PC-9 (cell line): ENCODE results near the gene PHLDB2. TPM values are rescaled to one million over a fixed set of nuclear protein-coding genes. Genes with fewer than 3 reads are reported as not detected.

ENCODE experiments used
- BruUV-seq: library from RNA; stranded (reverse); fragments of 400-500 nt; replicated peaks from 2 replicates; lab custom pipeline; 2021; lab: Mats Ljungman, UMichigan
- CTCF ChIA-PET: fragments of 300-600 bp; sonication (Branson Sonifier 250); formaldehyde crosslinking; loops from one replicate; lab custom pipeline; 2022; ENCODE audit warnings: antibody characterized with exemption; lab: Charles Lee
- POLR2A ChIA-PET: fragments of 300-600 bp; sonication (Branson Sonifier 250); formaldehyde crosslinking; loops from one replicate; lab custom pipeline; 2022; ENCODE audit warnings: antibody characterized with exemption; ENCODE audit not compliant: unreplicated experiment; lab: Charles Lee
- DNase-seq, 2 experiments: peaks; one replicate each; pipeline versions ENCODE4 v3.0.0 to v3.0.0-alpha.2; 2015 to 2022; ENCODE audit warnings: mixed read lengths in 1 of 2
- H2AFZ ChIP-seq: fragments of 200-600 bp; sonication (generic); 2 replicates; pipeline ENCODE4 v1.8.1; 2017; ENCODE audit warnings: antibody characterized with exemption
- H3F3A ChIP-seq: fragments of 200-600 bp; sonication (generic); 2 replicates; pipeline ENCODE4 v1.8.1; 2017; ENCODE audit warnings: antibody characterized with exemption, mild to moderate bottlenecking, low read depth; ENCODE audit not compliant: insufficient read depth
- H3K27ac ChIP-seq: fragments of 200-600 bp; sonication (generic); 2 replicates; pipeline ENCODE4 v1.6.1; 2016; ENCODE audit warnings: mixed run types
- H3K27me3 ChIP-seq: fragments of 200-600 bp; sonication (generic); 2 replicates; pipeline ENCODE4 v1.6.1; 2016; ENCODE audit warnings: low read depth, mixed run types; ENCODE audit not compliant: insufficient read depth
- H3K36me3 ChIP-seq: fragments of 200-600 bp; sonication (generic); 2 replicates; pipeline ENCODE4 v1.6.1; 2016; ENCODE audit warnings: low read depth, mixed run types
- H3K4me1 ChIP-seq: fragments of 200-600 bp; sonication (generic); replicated peaks from 2 replicates; pipeline ENCODE4 v1.6.1; 2016; ENCODE audit warnings: mixed run types; ENCODE audit not compliant: insufficient read depth
- H3K4me2 ChIP-seq: fragments of 200-600 bp; sonication (generic); 2 replicates; pipeline ENCODE4 v1.6.1; 2017; ENCODE audit warnings: mixed run types
- H3K4me3 ChIP-seq: fragments of 200-600 bp; sonication (generic); 2 replicates; pipeline ENCODE4 v1.6.1; 2016; ENCODE audit warnings: mixed run types
- H3K79me2 ChIP-seq: fragments of 200-600 bp; sonication (generic); 2 replicates; pipeline ENCODE4 v1.6.1; 2017; ENCODE audit warnings: low read depth, mixed run types
- H3K9me2 ChIP-seq: fragments of 200-600 bp; sonication (generic); 2 replicates; pipeline ENCODE4 v1.8.1; 2017; ENCODE audit warnings: mild to moderate bottlenecking; ENCODE audit not compliant: insufficient read depth
- H3K9me3 ChIP-seq: fragments of 200-600 bp; sonication (generic); 2 replicates; pipeline ENCODE4 v1.8.1; 2016; ENCODE audit warnings: low read depth; ENCODE audit not compliant: insufficient read depth
- H4K20me1 ChIP-seq: fragments of 200-600 bp; sonication (generic); 2 replicates; pipeline ENCODE4 v1.8.1; 2017; ENCODE audit not compliant: insufficient read depth
- CTCF ChIP-seq: fragments of 200-600 bp; sonication (generic); conservative IDR thresholded peaks from 2 replicates; pipeline ENCODE4 v1.6.1; 2017; ENCODE audit warnings: mixed run types, antibody characterized with exemption, mild to moderate bottlenecking, moderate library complexity
- EZH2 ChIP-seq: fragments of 200-600 bp; sonication (generic); IDR thresholded peaks from 2 replicates; pipeline ENCODE4 v1.8.0; 2017; ENCODE audit warnings: antibody characterized with exemption, low read depth
- intact Hi-C: fragments of 100-400 bp; cut with micrococcal nuclease; formaldehyde crosslinking; loops from one replicate; pipeline ENCODE4 v1.10.0; 2022; ENCODE audit not compliant: unreplicated experiment
- total RNA-seq: library from RNA; stranded (reverse); gene quantifications from 2 replicates; pipeline ENCODE4 v1.2.3, GENCODE V29; 2021

Gene PHLDB2
- total RNA-seq, 1 experiment from 2014 or later, result 42.7 TPM

GRCh38 chr3:111859974-111860859 lies 1.2 kb downstream of the PHLDB2 start:
- peaks cover 54% of the 10 kb centered on the region for H3K4me1 ChIP-seq
- H3K9me2 ChIP-seq, result no peaks in the 10 kb centered on the region
- 0 out of 2 replicates have a peak, but pooled peaks cover 3% of the 10 kb centered on the region for H3K36me3 ChIP-seq
- peaks cover 45% of the 10 kb centered on the region for H3F3A ChIP-seq
- intact Hi-C loops, result loop anchor here (1.0 to 10.0 kb wide), 10 partner anchors 57 to 275 kb away; no protein-coding TSS in a partner anchor
- peaks cover 64% of the 10 kb centered on the region for H3K79me2 ChIP-seq
- H3K27ac ChIP-seq, result peak overlapping the region; percentile 88
- POLR2A ChIA-PET, result interaction anchor here (0.5 to 2.6 kb wide), 27 partner anchors 9 to 266 kb away, joined by 3 to 16 read pairs (median 5); partner anchors contain the start of gene ABHD10
- H3K4me2 ChIP-seq, result peak overlapping the region; percentile 90
- peak overlapping the region; percentile 65 for H3K4me3 ChIP-seq
- no peaks in the 10 kb centered on the region for H3K27me3 ChIP-seq
- CTCF ChIA-PET, result interaction anchor here (0.5 to 1.6 kb wide), 19 partner anchors 11 to 275 kb away, joined by 3 to 32 read pairs (median 5); partner anchors contain the start of gene ABHD10
- no peaks in the 10 kb centered on the region for H3K9me3 ChIP-seq
- peak; percentile 89 to 97 for DNase-seq
- no peaks in the 10 kb centered on the region for H4K20me1 ChIP-seq
- peak overlapping the region; percentile 24 for H2AFZ ChIP-seq
- TF ChIP-seq CTCF, result peak; percentile 68
- no peak for TF ChIP-seq EZH2
- TSS peak; percentile 77 for BruUV-seq

- 0 out of 2 replicates have a peak, but pooled peaks cover 3% of the 10 kb centered on the region for H3K36me3 ChIP-seq
- H3K79me2 ChIP-seq, result peaks cover 76% of the 10 kb centered on the region
- H3F3A ChIP-seq, result peaks cover 49% of the 10 kb centered on the region
- no peak for DNase-seq
- intact Hi-C loops, result loop anchor here (2.0 kb wide), 2 partner anchors 75 to 277 kb away; no protein-coding TSS in a partner anchor
- no peaks in the 10 kb centered on the region for H4K20me1 ChIP-seq
- no peaks in the 10 kb centered on the region for H3K9me3 ChIP-seq
- TF ChIP-seq EZH2 (no peak), CTCF (no peak)
- peaks cover 59% of the 10 kb centered on the region for H3K4me1 ChIP-seq
- H2AFZ ChIP-seq, result no peak overlapping the region; the same call in 1 of the 2 replicates
- ChIA-PET CTCF (interaction anchor here (1.0 to 1.6 kb wide), 4 partner anchors 12 to 93 kb away, joined by 3 to 6 read pairs (median 4); no protein-coding TSS in a partner anchor), POLR2A (interaction anchor here (0.6 to 1.5 kb wide), 4 partner anchors 10 to 154 kb away, joined by 4 to 7 read pairs (median 5); no protein-coding TSS in a partner anchor)
- no TSS peak for BruUV-seq
- H3K4me2 ChIP-seq, result peak overlapping the region; percentile 90
- H3K9me2 ChIP-seq, result no peaks in the 10 kb centered on the region
- H3K27ac ChIP-seq, result peak overlapping the region; percentile 88
- no peaks in the 10 kb centered on the region for H3K27me3 ChIP-seq
- H3K4me3 ChIP-seq, result peak overlapping the region; percentile 65
These were observed 2.3 kb downstream of the PHLDB2 start for GRCh38 chr3:111861391-111861790.

GRCh38 chr3:111862415-111862814 lies 3.4 kb downstream of the PHLDB2 start:
- Histone ChIP-seq H4K20me1 (no peaks in the 10 kb centered on the region), H3K4me2 (peak overlapping the region; percentile 90), H3K9me3 (no peaks in the 10 kb centered on the region), H3F3A (peaks cover 49% of the 10 kb centered on the region), H3K9me2 (no peaks in the 10 kb centered on the region), H3K27me3 (no peaks in the 10 kb centered on the region), H3K4me1 (peaks cover 59% of the 10 kb centered on the region), H2AFZ (no peak overlapping the region), H3K27ac (peak overlapping the region; percentile 88; the same call in 1 of the 2 replicates), H3K4me3 (peak overlapping the region; percentile 65; the same call in 1 of the 2 replicates), H3K36me3 (0 out of 2 replicates have a peak, but pooled peaks cover 3% of the 10 kb centered on the region), H3K79me2 (peaks cover 86% of the 10 kb centered on the region)
- no TSS peak for BruUV-seq
- POLR2A ChIA-PET, result no interaction called here
- TF ChIP-seq CTCF (no peak), EZH2 (no peak)
- CTCF ChIA-PET, result interaction anchor here (0.6 to 0.7 kb wide), 2 partner anchors 59 to 145 kb away, joined by 3 to 7 read pairs; no protein-coding TSS in a partner anchor
- no peak for DNase-seq
- intact Hi-C loops, result no loop called here
